ENCODE data around the gene EPHB1. TPM values are rescaled to one million over a fixed set of nuclear protein-coding genes. Genes with fewer than 3 reads are reported as not detected.
"Not testable (repeated sequence)": the region's sequence is repeated elsewhere in the genome, so short reads cannot be mapped to it uniquely, and the experiment has no call there.

Gene EPHB1
- total RNA-seq, 1 donor from 2014 or later = 0.72 TPM

GRCh38 chr3:135040321-135041240 lies 245.5 kb downstream of the EPHB1 start:
- DNase-seq (ENCODE audit: low spot score) = peak; percentile 30

- DNase-seq (ENCODE audit: low spot score) = no peak
Observed at GRCh38 chr3:135041601-135042000, 246.5 kb downstream of the EPHB1 start.

- no peak for DNase-seq (ENCODE audit: low spot score)
Observed at GRCh38 chr3:135047061-135047460, 252.0 kb downstream of the EPHB1 start.

- no peak for DNase-seq (ENCODE audit: low spot score)
Observed at GRCh38 chr3:135050536-135050935, 255.5 kb downstream of the EPHB1 start.

- DNase-seq (ENCODE audit: low spot score) = no peak
Observed at GRCh38 chr3:135051409-135051973, 256.4 kb downstream of the EPHB1 start.

- DNase-seq (ENCODE audit: low spot score) = no peak
Observed at GRCh38 chr3:135055449-135055848, 260.4 kb downstream of the EPHB1 start.

GRCh38 chr3:135056084-135056730 lies 261.1 kb downstream of the EPHB1 start:
- DNase-seq (ENCODE audit: low spot score) = no peak

GRCh38 chr3:135056733-135057310 lies 261.8 kb downstream of the EPHB1 start:
- DNase-seq (ENCODE audit: low spot score) = no peak

- DNase-seq (ENCODE audit: low spot score) = no peak
Observed at GRCh38 chr3:135057996-135058395, 262.9 kb downstream of the EPHB1 start.

GRCh38 chr3:135059580-135059979 lies 264.5 kb downstream of the EPHB1 start:
- no peak for DNase-seq (ENCODE audit: low spot score)

GRCh38 chr3:135066844-135067727 lies 272.0 kb downstream of the EPHB1 start:
- DNase-seq (ENCODE audit: low spot score) = not testable (repeated sequence)

GRCh38 chr3:135068011-135068410 lies 273.0 kb downstream of the EPHB1 start:
- no peak for DNase-seq (ENCODE audit: low spot score)

GRCh38 chr3:135069406-135069805 lies 274.3 kb downstream of the EPHB1 start:
- DNase-seq (ENCODE audit: low spot score) = no peak

- no peak for DNase-seq (ENCODE audit: low spot score)
Observed at GRCh38 chr3:135071483-135071882, 276.4 kb downstream of the EPHB1 start.

GRCh38 chr3:135072431-135072830 lies 277.4 kb downstream of the EPHB1 start:
- no peak for DNase-seq (ENCODE audit: low spot score)

- no peak for DNase-seq (ENCODE audit: low spot score)
Observed at GRCh38 chr3:135075157-135075556, 280.1 kb downstream of the EPHB1 start.

GRCh38 chr3:135076341-135076740 lies 281.3 kb downstream of the EPHB1 start:
- DNase-seq (ENCODE audit: low spot score) = no peak

- no peak for DNase-seq (ENCODE audit: low spot score)
Observed at GRCh38 chr3:135077186-135077585, 282.1 kb downstream of the EPHB1 start.

- no peak for DNase-seq (ENCODE audit: low spot score)
Observed at GRCh38 chr3:135078283-135078682, 283.2 kb downstream of the EPHB1 start.

GRCh38 chr3:135079095-135079494 lies 284.0 kb downstream of the EPHB1 start:
- DNase-seq (ENCODE audit: low spot score) = no peak

GRCh38 chr3:135081451-135081850 lies 286.4 kb downstream of the EPHB1 start:
- no peak for DNase-seq (ENCODE audit: low spot score)
